Ovary (tissue), 9 donors: ENCODE data around the gene SIT1. TPM values are rescaled to one million over a fixed set of nuclear protein-coding genes. Genes with fewer than 3 reads are reported as not detected.
A peak's percentile ranks its signal among the peaks of the same experiment; 100 is the strongest.

Experiments
- DNase-seq, 5 donors: peaks; one replicate each; pipeline ENCODE4 v3.0.0-alpha.2; 2019 to 2020
- H3K27ac ChIP-seq, 2 donors: fragments of 200-600 bp; one replicate each; pipeline versions ENCODE4 v1.5.1 to v1.8.0; 2019 to 2022
- H3K27me3 ChIP-seq: fragments of 200-600 bp; one replicate; pipeline ENCODE4 v1.8.0; 2022
- H3K36me3 ChIP-seq: fragments of 200-600 bp; sonication (generic); one replicate; pipeline ENCODE4 v1.5.1; 2019
- H3K4me1 ChIP-seq: one replicate; pipeline ENCODE4 v1.8.1; 2013; ENCODE audit warnings: mild to moderate bottlenecking, moderate library complexity; ENCODE audit not compliant: insufficient read depth
- H3K4me3 ChIP-seq: fragments of 200-600 bp; sonication (generic); one replicate; pipeline ENCODE4 v1.5.1; 2017
- H3K9me3 ChIP-seq, 2 donors: fragments of 200-600 bp in 1 of 2; sonication (generic) in 1 of 2; one replicate each; pipeline versions ENCODE4 v1.5.1 to v1.8.1; 2013 to 2019; ENCODE audit warnings: mild to moderate bottlenecking in 1 of 2, moderate library complexity in 1 of 2
- EP300 ChIP-seq: sonication (generic); formaldehyde crosslinking; IDR thresholded peaks from one replicate; pipeline ENCODE4 v1.6.1; 2017; ENCODE audit warnings: antibody characterized with exemption
- POLR2A ChIP-seq: fragments of 450-650 bp; IDR thresholded peaks from one replicate; pipeline ENCODE4 v1.6.1; 2017; ENCODE audit warnings: antibody characterized with exemption, mild to moderate bottlenecking, moderate library complexity
- WGBS, 3 donors: extraction: QIAGEN DNeasy Blood & Tissue Kit in 1 of 3; methylation state at CpG; one replicate each; pipeline versions ENCODE4 v1.1.5 to v1.1.7; 2013 to 2017; 5-methylcytosine and 5-hydroxymethylcytosine counted together
- intact Hi-C, 4 donors: fragments of 100-400 bp; cut with DNase I; formaldehyde crosslinking; loops; one replicate each; pipeline versions ENCODE4 v1.11.0 to v1.15.1; 2022 to 2023
- polyA plus RNA-seq, 2 donors: library from polyadenylated mRNA; stranded (reverse); fragments of 200-250 nt in 1 of 2; fragments of 350-450 nt in 1 of 2; fragmentation: Illumina TruSeq in 1 of 2; extraction: RNeasy Lipid Tissue Mini Kit (QIAGEN cat#74804) in 1 of 2; gene quantifications; one replicate each; pipeline ENCODE4 v1.2.3, GENCODE V29; 2013 to 2014
- total RNA-seq, 7 donors: library from RNA; depleted of rRNA in 2 of 7; stranded (reverse); fragments of >200 nt in 2 of 7; fragmentation: NEBNext Ultra II Directional in 3 of 7; extraction: Animal tissue kit (Norgen Biotek cat#: 25700) in 3 of 7; gene quantifications; one replicate each; pipeline versions ENCODE4 v1.1.0 to v1.2.4, GENCODE V29; 2016 to 2023
- TF ChIP-seq, protein P1 (sequence below), 3 donors: fragments of 450-650 bp in 2 of 3; fragments of 200-600 bp in 1 of 3; IDR thresholded peaks; one replicate each; pipeline versions ENCODE4 v1.5.1 to v1.8.0; 2016 to 2022; ENCODE audit warnings: antibody characterized with exemption in 3 of 3, mild to moderate bottlenecking in 1 of 3
- donor health status: DM: no; HTN: no; CAD: no; lungs with moderate emphysema.
- donor health status: DM: no; HTN: no; CAD: no.
- donor health status: Bipolar disorder and iron deficiency.
- donor health status: DM: yes; HTN: yes; CAD: no.
- donor health status: DM: no; HTN: no; CAD: no.
- donor health status: DM: yes; HTN: yes; CAD: no.

The SIT1 gene
- total and polyA plus RNA-seq, 9 donors: 0.20 to 0.82 (median 0.56) TPM; not detected in 3

DNA sequence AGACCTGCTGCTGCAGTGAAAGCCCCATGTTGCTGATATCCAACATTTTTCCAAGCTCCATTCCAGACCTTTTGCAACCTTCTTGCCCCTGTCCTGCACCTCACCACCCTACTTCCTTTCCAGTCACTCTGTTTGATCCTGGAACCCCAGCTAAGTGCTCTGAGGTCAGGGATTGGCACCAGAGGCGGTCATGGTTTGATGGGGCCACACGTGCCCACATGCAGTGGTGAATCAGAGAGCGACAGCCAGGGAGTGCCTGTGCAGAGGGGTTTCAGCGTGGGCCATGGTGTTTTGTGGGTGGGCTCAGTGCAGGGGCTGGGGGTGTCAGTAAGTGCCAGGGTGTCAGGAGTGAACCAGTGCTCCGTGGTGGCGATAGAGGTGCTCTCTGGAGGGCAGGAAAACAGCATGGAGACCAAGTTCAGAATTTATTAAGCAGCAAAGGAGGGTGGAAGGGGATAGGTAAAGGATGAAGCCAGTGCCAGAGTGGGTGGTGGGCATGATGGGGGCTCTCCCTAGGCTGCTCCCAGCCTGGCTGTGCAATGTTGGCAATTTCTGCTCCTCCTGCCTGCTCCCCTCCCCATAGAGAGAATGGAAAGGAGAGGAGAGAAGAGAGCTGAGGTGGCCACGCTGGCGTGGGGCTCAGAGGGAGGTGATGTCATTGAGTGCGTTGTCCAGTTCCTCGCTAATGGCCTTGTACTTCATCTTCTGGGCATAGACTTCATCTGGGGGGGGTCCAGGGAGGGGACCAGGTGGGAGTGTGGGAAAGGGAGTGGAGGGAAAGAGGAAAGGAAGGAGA is 32.0 kb upstream of the SIT1 start:
- DNase-seq: no peak
- Histone ChIP-seq H3K36me3 (no peaks in the 10 kb centered on the region), H3K4me3 (no peak overlapping the region), H3K27me3 (no peaks in the 10 kb centered on the region), H3K27ac (no peak overlapping the region), H3K4me1 (peaks cover 9% of the 10 kb centered on the region), H3K9me3 (no peaks in the 10 kb centered on the region)
- no peak for TF ChIP-seq POLR2A
- TF ChIP-seq EP300: no peak
- TF ChIP-seq, protein P1, sequence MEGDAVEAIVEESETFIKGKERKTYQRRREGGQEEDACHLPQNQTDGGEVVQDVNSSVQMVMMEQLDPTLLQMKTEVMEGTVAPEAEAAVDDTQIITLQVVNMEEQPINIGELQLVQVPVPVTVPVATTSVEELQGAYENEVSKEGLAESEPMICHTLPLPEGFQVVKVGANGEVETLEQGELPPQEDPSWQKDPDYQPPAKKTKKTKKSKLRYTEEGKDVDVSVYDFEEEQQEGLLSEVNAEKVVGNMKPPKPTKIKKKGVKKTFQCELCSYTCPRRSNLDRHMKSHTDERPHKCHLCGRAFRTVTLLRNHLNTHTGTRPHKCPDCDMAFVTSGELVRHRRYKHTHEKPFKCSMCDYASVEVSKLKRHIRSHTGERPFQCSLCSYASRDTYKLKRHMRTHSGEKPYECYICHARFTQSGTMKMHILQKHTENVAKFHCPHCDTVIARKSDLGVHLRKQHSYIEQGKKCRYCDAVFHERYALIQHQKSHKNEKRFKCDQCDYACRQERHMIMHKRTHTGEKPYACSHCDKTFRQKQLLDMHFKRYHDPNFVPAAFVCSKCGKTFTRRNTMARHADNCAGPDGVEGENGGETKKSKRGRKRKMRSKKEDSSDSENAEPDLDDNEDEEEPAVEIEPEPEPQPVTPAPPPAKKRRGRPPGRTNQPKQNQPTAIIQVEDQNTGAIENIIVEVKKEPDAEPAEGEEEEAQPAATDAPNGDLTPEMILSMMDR (IDR thresholded peaks at IDR 0.05): no peak
- intact Hi-C loops: no loop called here
- WGBS, 3 donors: 70 to 74% (median 72%) methylated on average over 10 of the region's 10 CpGs

DNA sequence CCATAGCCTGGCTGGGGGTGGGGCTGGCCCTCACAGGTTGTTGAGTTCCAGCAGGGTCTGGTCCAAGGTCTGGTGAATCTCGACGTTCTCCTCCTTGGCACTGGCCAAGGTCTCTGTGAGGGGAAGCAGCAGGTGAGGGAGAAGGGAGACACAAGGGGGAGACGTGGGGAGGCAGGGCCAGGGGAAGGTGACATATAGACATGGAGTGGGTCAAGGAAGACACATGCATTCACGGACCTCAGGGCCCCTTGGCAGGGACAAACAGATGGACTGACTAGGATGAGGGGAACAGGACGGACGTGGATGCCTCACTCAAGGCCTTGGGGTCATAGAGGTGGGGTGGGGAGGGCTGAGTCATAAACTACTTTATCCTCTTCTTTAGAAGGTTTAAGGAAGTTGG is 31.3 kb upstream of the SIT1 start:
- WGBS, 3 donors: 28 to 42% (median 30%) methylated on average over 6 of the region's 6 CpGs
- no peaks in the 10 kb centered on the region for H3K27me3 ChIP-seq
- H3K36me3 ChIP-seq: no peaks in the 10 kb centered on the region
- H3K9me3 ChIP-seq: no peaks in the 10 kb centered on the region
- H3K4me1 ChIP-seq: peaks cover 9% of the 10 kb centered on the region
- TF ChIP-seq, protein P1 (IDR thresholded peaks at IDR 0.05): no peak
- TF ChIP-seq POLR2A (no peak), EP300 (no peak)
- intact Hi-C loops: no loop called here
- no peak overlapping the region for H3K4me3 ChIP-seq
- peak in 1 of 5 donors; percentile 16 for DNase-seq
- no peak overlapping the region for H3K27ac ChIP-seq

DNA sequence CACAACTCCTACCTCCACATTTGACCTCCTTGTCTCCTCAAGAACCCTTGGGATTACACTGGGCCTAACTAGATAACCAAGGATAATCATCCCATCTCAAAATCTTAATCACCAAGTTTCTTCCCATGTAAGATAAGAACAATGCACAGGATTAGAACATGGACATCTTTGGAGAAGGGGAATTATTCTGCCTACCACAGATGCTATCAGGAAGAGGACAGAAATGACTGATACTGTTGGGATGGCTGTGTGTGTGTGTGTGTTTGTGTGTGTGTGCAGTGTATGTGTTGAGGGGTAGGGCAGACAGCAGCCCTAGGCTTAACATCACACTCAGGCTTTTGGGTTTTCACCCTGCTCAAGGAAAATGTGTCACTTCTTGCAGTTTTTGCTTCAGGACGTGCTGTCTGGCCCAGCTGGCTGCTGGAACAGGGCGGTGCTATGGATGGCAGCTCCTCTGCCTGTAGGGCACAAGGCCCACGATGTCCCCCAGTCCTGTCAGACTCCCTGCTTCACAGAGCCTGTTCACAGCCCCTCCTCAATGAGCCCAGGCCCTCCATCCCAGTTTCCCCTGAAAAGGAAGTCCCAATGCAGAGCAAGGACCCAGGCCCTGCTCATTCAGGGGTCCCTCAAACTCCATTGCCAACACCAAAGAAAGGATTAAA is 30.7 kb upstream of the SIT1 start:
- 54 to 59% (median 58%) methylated on average over 3 of the region's 3 CpGs for WGBS, 3 donors
- no peaks in the 10 kb centered on the region for H3K9me3 ChIP-seq
- no peak overlapping the region for H3K27ac ChIP-seq
- no peak overlapping the region for H3K4me3 ChIP-seq
- no peaks in the 10 kb centered on the region for H3K27me3 ChIP-seq
- DNase-seq: no peak
- peaks cover 7% of the 10 kb centered on the region for H3K4me1 ChIP-seq
- TF ChIP-seq, protein P1 (IDR thresholded peaks at IDR 0.05): no peak
- TF ChIP-seq EP300: no peak
- TF ChIP-seq POLR2A: no peak
- intact Hi-C loops: no loop called here
- H3K36me3 ChIP-seq: no peaks in the 10 kb centered on the region

GRCh38 chr9:35680331-35681105 is 29.8 kb upstream of the SIT1 start:
- DNase-seq: no peak
- WGBS, 3 donors: 25 to 34% (median 28%) methylated on average over 15 of the region's 15 CpGs
- no peak overlapping the region for H3K27ac ChIP-seq
- intact Hi-C loops: no loop called here
- peaks cover 10% of the 10 kb centered on the region for H3K4me1 ChIP-seq
- no peaks in the 10 kb centered on the region for H3K27me3 ChIP-seq
- no peak overlapping the region for H3K4me3 ChIP-seq
- TF ChIP-seq, protein P1 (IDR thresholded peaks at IDR 0.05): no peak
- TF ChIP-seq EP300 (no peak), POLR2A (no peak)
- no peaks in the 10 kb centered on the region for H3K9me3 ChIP-seq
- H3K36me3 ChIP-seq: no peaks in the 10 kb centered on the region
